Loucy (cell line): ENCODE results near the gene WFDC10B.
"Not testable (repeated sequence)": the region's sequence is repeated elsewhere in the genome, so short reads cannot be mapped to it uniquely, and the experiment has no call there.

Experiments
- H2AFZ ChIP-seq: fragments of 200-600 bp; sonication (generic); 2 replicates; pipeline ENCODE4 v1.6.0; 2016; ENCODE audit warnings: antibody characterized with exemption, mild to moderate bottlenecking, low read length, moderate library complexity
- H3F3A ChIP-seq: fragments of 200-600 bp; 2 replicates; pipeline ENCODE4 v1.6.0; 2016; ENCODE audit warnings: antibody characterized with exemption, low read depth, mild to moderate bottlenecking
- H3K27me3 ChIP-seq: fragments of 200-600 bp; sonication (generic); 2 replicates; pipeline ENCODE4 v1.6.1; 2014; ENCODE audit warnings: low read length, mild to moderate bottlenecking; ENCODE audit not compliant: insufficient read depth, poor library complexity, severe bottlenecking
- H3K36me3 ChIP-seq: fragments of 200-600 bp; sonication (generic); 2 replicates; pipeline ENCODE4 v1.6.1; 2016; ENCODE audit warnings: low read length; ENCODE audit not compliant: insufficient read depth
- H3K4me1 ChIP-seq: fragments of 200-600 bp; sonication (generic); 2 replicates; pipeline ENCODE4 v1.5.1; 2014; ENCODE audit warnings: low read length, mild to moderate bottlenecking; ENCODE audit not compliant: insufficient read depth, poor library complexity, severe bottlenecking
- H3K4me2 ChIP-seq: fragments of 200-600 bp; sonication (generic); 2 replicates; pipeline ENCODE4 v1.6.0; 2014; ENCODE audit warnings: antibody characterized with exemption, low read length, low read depth, mild to moderate bottlenecking; ENCODE audit not compliant: poor library complexity, severe bottlenecking
- H3K4me3 ChIP-seq: fragments of 200-600 bp; sonication (generic); 2 replicates; pipeline ENCODE4 v1.5.1; 2014; ENCODE audit warnings: low read length, mild to moderate bottlenecking, mixed read lengths; ENCODE audit not compliant: poor library complexity, severe bottlenecking
- H3K79me2 ChIP-seq: fragments of 200-600 bp; sonication (generic); 2 replicates; pipeline ENCODE4 v1.6.1; 2014; ENCODE audit warnings: low read length; ENCODE audit not compliant: insufficient read depth
- H3K9ac ChIP-seq: fragments of 200-600 bp; sonication (generic); 2 replicates; pipeline ENCODE4 v1.6.0; 2014; ENCODE audit warnings: mild to moderate bottlenecking, low read depth, low read length, moderate library complexity; ENCODE audit not compliant: poor library complexity, severe bottlenecking
- H3K9me2 ChIP-seq: fragments of 200-600 bp; sonication (generic); replicated peaks from 2 replicates; pipeline ENCODE4 v1.6.1; 2016; ENCODE audit warnings: low read depth, low read length, mixed read lengths
- H3K9me3 ChIP-seq: fragments of 200-600 bp; sonication (generic); 2 replicates; pipeline ENCODE4 v1.6.1; 2014; ENCODE audit warnings: mild to moderate bottlenecking, antibody characterized with exemption, low read length, low read depth; ENCODE audit not compliant: insufficient read depth
- H4K20me1 ChIP-seq: fragments of 200-600 bp; sonication (generic); 2 replicates; pipeline ENCODE4 v1.6.0; 2014; ENCODE audit warnings: antibody characterized with exemption, low read length, mild to moderate bottlenecking; ENCODE audit not compliant: insufficient read depth, poor library complexity, severe bottlenecking
- CTCF ChIP-seq: fragments of 200-600 bp; sonication (generic); conservative IDR thresholded peaks from 2 replicates; pipeline ENCODE4 v1.5.1; 2014; ENCODE audit warnings: mild to moderate bottlenecking, antibody characterized with exemption, low read length
- EZH2phosphoT487 ChIP-seq: fragments of 200-600 bp; IDR thresholded peaks from 2 replicates; pipeline ENCODE4 v1.6.1; 2018; ENCODE audit warnings: antibody characterized with exemption, mild to moderate bottlenecking, moderate library complexity, borderline replicate concordance

Gene WFDC10B

GRCh38 chr20:45672765-45673164 lies 32.1 kb downstream of the WFDC10B start:
- H2AFZ ChIP-seq = no peak overlapping the region
- H3F3A ChIP-seq = no peaks in the 10 kb centered on the region
- no peaks in the 10 kb centered on the region for H3K4me1 ChIP-seq
- no peaks in the 10 kb centered on the region for H3K36me3 ChIP-seq
- no peaks in the 10 kb centered on the region for H3K9me2 ChIP-seq
- no peaks in the 10 kb centered on the region for H4K20me1 ChIP-seq
- no peaks in the 10 kb centered on the region for H3K27me3 ChIP-seq
- no peaks in the 10 kb centered on the region for H3K79me2 ChIP-seq
- H3K4me3 ChIP-seq = no peak overlapping the region
- H3K9ac ChIP-seq = no peak overlapping the region
- TF ChIP-seq EZH2phosphoT487 (no peak), CTCF (no peak)
- H3K4me2 ChIP-seq = no peak overlapping the region
- H3K9me3 ChIP-seq = 0 out of 2 replicates have a peak, but pooled peaks cover 4% of the 10 kb centered on the region

GRCh38 chr20:45670139-45670538 lies 34.7 kb downstream of the WFDC10B start, which contains the start of gene WFDC11:
WFDC11 (minus strand) TSS chr20:45670239; CDS start chr20:45650600, 19,639 bp downstream.
- Histone ChIP-seq H3F3A (no peaks in the 10 kb centered on the region), H3K9me3 (no peaks in the 10 kb centered on the region), H3K4me3 (no peak within 1 kb of the TSS), H3K27me3 (no peaks in the 10 kb centered on the region), H3K9ac (no peak within 1 kb of the TSS), H3K36me3 (no peaks in the 10 kb centered on the region), H3K4me1 (no peaks in the 10 kb centered on the region), H3K4me2 (no peak within 1 kb of the TSS), H3K9me2 (no peaks in the 10 kb centered on the region), H4K20me1 (no peaks in the 10 kb centered on the region), H2AFZ (no peak within 1 kb of the TSS), H3K79me2 (no peaks in the 10 kb centered on the region)
- TF ChIP-seq CTCF (no peak), EZH2phosphoT487 (no peak)

- not testable (repeated sequence) for H3K36me3 ChIP-seq, H3K27me3 ChIP-seq, H3K79me2 ChIP-seq, H3K9me3 ChIP-seq, H4K20me1 ChIP-seq, H3F3A ChIP-seq, H3K4me3 ChIP-seq, H3K4me2 ChIP-seq, H3K9ac ChIP-seq, H2AFZ ChIP-seq, H3K9me2 ChIP-seq, H3K4me1 ChIP-seq
These were observed 47.8 kb downstream of the WFDC10B start for GRCh38 chr20:45657038-45657437.

GRCh38 chr20:45651726-45652125 lies 53.1 kb downstream of the WFDC10B start:
- not testable (repeated sequence) for H3K9me3 ChIP-seq, H3K27me3 ChIP-seq, H3K9ac ChIP-seq, H3K4me2 ChIP-seq, H4K20me1 ChIP-seq, H3K36me3 ChIP-seq, H3K79me2 ChIP-seq, H3K4me1 ChIP-seq, H3K4me3 ChIP-seq, H2AFZ ChIP-seq, H3K9me2 ChIP-seq, H3F3A ChIP-seq
